Endothelial cell (in vitro differentiated cells): ENCODE measurements around the gene CRIP2. TPM values are rescaled to one million over a fixed set of nuclear protein-coding genes. Genes with fewer than 3 reads are reported as not detected.

Source experiments
- DNase-seq: peaks from one replicate; pipeline ENCODE4 v3.0.0; 2021; ENCODE audit warnings: low spot score
- H3K27ac Mint-ChIP-seq: one replicate; pipeline ENCODE4 v1.8.0; 2021; ENCODE audit warnings: mixed read lengths, inconsistent platforms; ENCODE audit not compliant: unreplicated experiment
- H3K27me3 Mint-ChIP-seq: one replicate; pipeline ENCODE4 v1.8.0; 2021; ENCODE audit warnings: mild to moderate bottlenecking, moderate library complexity, mixed read lengths, inconsistent platforms; ENCODE audit not compliant: unreplicated experiment
- H3K36me3 Mint-ChIP-seq: one replicate; pipeline ENCODE4 v1.8.0; 2021; ENCODE audit warnings: mild to moderate bottlenecking, low read depth, mixed read lengths, inconsistent platforms; ENCODE audit not compliant: unreplicated experiment
- H3K4me1 Mint-ChIP-seq: one replicate; pipeline ENCODE4 v1.8.0; 2021; ENCODE audit warnings: mild to moderate bottlenecking, mixed read lengths, inconsistent platforms; ENCODE audit not compliant: unreplicated experiment
- H3K4me3 Mint-ChIP-seq: one replicate; pipeline ENCODE4 v1.8.0; 2021; ENCODE audit warnings: mild to moderate bottlenecking, mixed read lengths, inconsistent platforms; ENCODE audit not compliant: unreplicated experiment
- H3K9me3 Mint-ChIP-seq: one replicate; pipeline ENCODE4 v1.8.0; 2021; ENCODE audit warnings: mixed read lengths, inconsistent platforms; ENCODE audit not compliant: unreplicated experiment
- CTCF ChIP-seq: fragments of 200-600 bp; sonication (generic); IDR thresholded peaks from one replicate; pipeline ENCODE4 v1.5.0; 2021; ENCODE audit warnings: antibody characterized with exemption; ENCODE audit not compliant: unreplicated experiment
- total RNA-seq: library from RNA; stranded (reverse); fragmentation: NEBNext Ultra II Directional; extraction: Animal tissue kit (Norgen Biotek cat#: 25700); gene quantifications from one replicate; pipeline ENCODE4 v1.2.1, GENCODE V29; 2021; ENCODE audit not compliant: unreplicated experiment

CRIP2 gene
- total RNA-seq, 1 donor from 2014 or later = 67.4 TPM

DNA sequence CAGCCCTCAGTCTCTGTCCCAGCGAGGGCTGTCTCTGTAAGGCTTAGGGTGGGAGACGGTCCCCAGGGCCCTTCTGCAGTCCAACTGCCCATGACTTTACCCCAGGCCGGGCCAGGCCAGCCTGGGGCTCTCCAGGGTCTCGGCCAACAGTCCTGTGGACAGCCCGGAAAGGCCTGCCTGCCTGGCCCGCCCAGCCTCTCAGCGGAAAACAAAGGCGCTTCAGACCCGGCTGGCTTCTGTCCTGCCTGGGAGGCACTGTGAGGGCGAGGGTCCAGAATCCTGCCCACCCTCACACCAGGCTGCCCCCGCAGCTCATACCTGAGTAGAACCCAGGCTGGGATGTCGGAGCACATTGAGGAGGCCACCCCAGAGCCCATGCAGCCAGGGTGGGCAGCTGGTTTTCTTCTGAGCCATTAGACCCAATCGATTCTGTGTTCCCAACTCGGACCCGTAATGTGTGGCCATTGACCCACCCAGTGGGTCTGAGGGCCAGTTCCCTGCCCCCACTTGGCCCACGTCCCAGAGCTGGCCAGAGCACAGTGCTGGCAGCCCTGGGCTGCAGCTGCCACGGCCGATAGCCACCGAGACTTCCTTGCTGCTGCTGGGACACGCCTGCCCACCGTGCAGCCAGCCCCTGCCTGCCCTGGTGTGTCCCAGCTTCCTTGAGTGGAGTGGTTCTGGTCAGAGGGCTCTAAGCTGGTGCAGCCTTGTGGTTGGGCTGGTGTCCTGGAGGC lies 1.6 kb downstream of the CRIP2 start:
- peak overlapping the region; percentile 82 for H3K4me3 Mint-ChIP-seq
- peak; percentile 62 for DNase-seq
- peaks cover 26% of the 10 kb centered on the region for H3K27me3 Mint-ChIP-seq
- H3K9me3 Mint-ChIP-seq = no peaks in the 10 kb centered on the region
- TF ChIP-seq CTCF = no peak
- peaks cover 9% of the 10 kb centered on the region for H3K4me1 Mint-ChIP-seq
- peak overlapping the region; percentile 78 for H3K27ac Mint-ChIP-seq
- H3K36me3 Mint-ChIP-seq = peaks cover 3% of the 10 kb centered on the region

GRCh38 chr14:105476831-105477659 lies 2.4 kb downstream of the CRIP2 start:
- Mint-ChIP-seq H3K27me3 (peaks cover 30% of the 10 kb centered on the region), H3K36me3 (peaks cover 3% of the 10 kb centered on the region), H3K4me3 (peak overlapping the region; percentile 77)

DNA sequence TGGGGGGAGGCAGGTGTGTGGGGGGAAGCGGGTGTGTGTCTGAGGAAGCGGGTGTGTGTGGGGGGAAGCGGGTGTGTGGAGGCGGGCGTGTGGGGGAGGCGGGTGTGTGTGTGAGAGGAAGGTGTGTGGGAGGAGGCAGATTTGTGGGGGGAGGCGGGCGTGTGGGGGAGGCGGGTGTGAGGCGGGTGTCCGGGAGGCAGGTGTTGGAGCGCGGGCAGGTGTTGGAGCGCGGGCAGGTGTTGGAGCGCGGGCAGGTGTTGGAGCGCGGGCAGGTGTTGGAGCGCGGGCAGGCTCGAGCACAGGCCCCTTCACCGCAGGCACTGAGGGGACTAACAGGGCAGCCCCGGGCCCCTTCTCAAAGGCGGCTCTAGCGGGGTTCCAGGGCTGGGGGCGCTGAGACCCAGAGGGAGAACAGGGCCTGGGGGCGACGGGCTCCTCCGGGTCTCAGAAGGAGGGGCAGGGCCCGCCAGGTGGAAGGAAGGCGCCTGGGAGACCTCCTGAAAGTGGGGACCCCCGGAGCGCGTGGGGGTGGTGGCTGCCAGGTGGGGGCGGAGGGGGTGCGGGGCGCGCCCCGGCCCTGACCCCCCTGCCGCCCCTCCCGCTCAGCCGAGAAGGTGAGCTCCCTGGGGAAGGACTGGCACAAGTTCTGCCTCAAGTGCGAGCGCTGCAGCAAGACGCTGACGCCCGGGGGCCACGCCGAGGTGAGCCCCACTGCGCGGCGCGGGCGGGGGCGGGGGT lies 3.2 kb downstream of the CRIP2 start:
- Mint-ChIP-seq H3K9me3 (no peaks in the 10 kb centered on the region), H3K4me3 (no peak overlapping the region), H3K27ac (peak overlapping the region; percentile 89), H3K4me1 (peaks cover 17% of the 10 kb centered on the region), H3K27me3 (peaks cover 34% of the 10 kb centered on the region), H3K36me3 (peaks cover 3% of the 10 kb centered on the region)
- peak; percentile 30 for DNase-seq
- no peak for TF ChIP-seq CTCF

More at GRCh38 chr14:105476831-105477659, 2.4 kb downstream of the CRIP2 start:
- Mint-ChIP-seq H3K4me1 (peaks cover 13% of the 10 kb centered on the region), H3K27ac (peak overlapping the region; percentile 89), H3K9me3 (no peaks in the 10 kb centered on the region)
- TF ChIP-seq CTCF = no peak
- DNase-seq = no peak

GRCh38 chr14:105478398-105479251 lies 4.0 kb downstream of the CRIP2 start:
- peaks cover 34% of the 10 kb centered on the region for H3K27me3 Mint-ChIP-seq
- H3K27ac Mint-ChIP-seq = no peak overlapping the region
- peaks cover 3% of the 10 kb centered on the region for H3K36me3 Mint-ChIP-seq
- no peak for DNase-seq
- no peak overlapping the region for H3K4me3 Mint-ChIP-seq
- no peak for TF ChIP-seq CTCF
- H3K4me1 Mint-ChIP-seq = peaks cover 17% of the 10 kb centered on the region
- H3K9me3 Mint-ChIP-seq = no peaks in the 10 kb centered on the region
